22Rv1 (cell line): Measurements from ENCODE around the gene TMEM179.

ENCODE experiments used
- ZFX ChIP-seq: fragments of 450-650 bp; IDR thresholded peaks from 2 replicates; pipeline ENCODE4 v1.6.1; 2017; ENCODE audit warnings: antibody characterized with exemption, borderline replicate concordance
- TF ChIP-seq, protein P1 (sequence below): fragments of 450-650 bp; IDR thresholded peaks from 2 replicates; pipeline ENCODE4 v1.5.1; 2017; ENCODE audit warnings: mild to moderate bottlenecking

DNA sequence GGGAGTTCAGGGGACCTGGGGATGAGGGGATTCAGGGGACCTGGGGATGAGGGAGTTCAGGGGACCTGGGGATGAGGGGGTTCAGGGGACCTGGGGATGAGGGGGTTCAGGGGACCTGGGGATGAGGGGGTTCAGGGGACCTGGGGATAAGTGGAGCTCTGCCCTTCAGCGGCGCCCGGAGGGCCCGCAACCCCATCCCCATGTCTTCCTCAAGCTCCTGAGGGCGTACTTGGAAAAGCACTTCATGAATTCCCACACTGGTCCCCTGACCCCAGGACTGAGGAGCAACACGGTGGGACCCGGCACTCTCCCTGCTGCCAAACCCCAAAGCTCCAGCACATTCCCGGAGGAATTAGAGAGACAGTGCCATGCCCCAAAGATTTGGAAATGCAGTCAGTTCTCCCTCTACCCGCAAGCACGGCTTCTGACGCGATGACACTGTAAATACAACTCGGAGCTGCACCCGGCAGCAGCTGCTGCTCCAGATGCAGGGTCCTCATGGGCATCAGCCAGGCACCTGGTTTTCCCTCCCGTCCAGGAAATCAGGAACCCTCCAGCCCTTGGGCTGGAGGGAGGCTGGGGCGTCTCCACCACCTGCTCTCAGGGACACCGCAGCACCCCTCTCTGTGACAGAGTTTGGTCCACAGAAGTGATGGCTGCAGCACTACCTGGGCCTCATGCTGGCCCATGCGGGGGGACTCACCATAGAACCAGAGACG, 57.8 kb downstream of the TMEM179 start:
- TF ChIP-seq, protein P1, sequence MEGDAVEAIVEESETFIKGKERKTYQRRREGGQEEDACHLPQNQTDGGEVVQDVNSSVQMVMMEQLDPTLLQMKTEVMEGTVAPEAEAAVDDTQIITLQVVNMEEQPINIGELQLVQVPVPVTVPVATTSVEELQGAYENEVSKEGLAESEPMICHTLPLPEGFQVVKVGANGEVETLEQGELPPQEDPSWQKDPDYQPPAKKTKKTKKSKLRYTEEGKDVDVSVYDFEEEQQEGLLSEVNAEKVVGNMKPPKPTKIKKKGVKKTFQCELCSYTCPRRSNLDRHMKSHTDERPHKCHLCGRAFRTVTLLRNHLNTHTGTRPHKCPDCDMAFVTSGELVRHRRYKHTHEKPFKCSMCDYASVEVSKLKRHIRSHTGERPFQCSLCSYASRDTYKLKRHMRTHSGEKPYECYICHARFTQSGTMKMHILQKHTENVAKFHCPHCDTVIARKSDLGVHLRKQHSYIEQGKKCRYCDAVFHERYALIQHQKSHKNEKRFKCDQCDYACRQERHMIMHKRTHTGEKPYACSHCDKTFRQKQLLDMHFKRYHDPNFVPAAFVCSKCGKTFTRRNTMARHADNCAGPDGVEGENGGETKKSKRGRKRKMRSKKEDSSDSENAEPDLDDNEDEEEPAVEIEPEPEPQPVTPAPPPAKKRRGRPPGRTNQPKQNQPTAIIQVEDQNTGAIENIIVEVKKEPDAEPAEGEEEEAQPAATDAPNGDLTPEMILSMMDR = no peak
- no peak for TF ChIP-seq ZFX
